H9 (cell line): ENCODE results near the gene SIGLEC9. TPM values are rescaled to one million over a fixed set of nuclear protein-coding genes. Genes with fewer than 3 reads are reported as not detected.

Experiments
- DNase-seq: peaks from one replicate; pipeline ENCODE4 v3.0.0-alpha.2; 2017
- H2AFZ ChIP-seq: one replicate; pipeline ENCODE4 v1.6.1; 2013; ENCODE audit warnings: mild to moderate bottlenecking, low read length, control low read depth, moderate library complexity
- H2AK5ac ChIP-seq: 2 replicates; pipeline ENCODE4 v1.6.1; 2013; ENCODE audit warnings: low read length, control low read depth, mixed read lengths; ENCODE audit not compliant: insufficient read length
- H2BK120ac ChIP-seq: one replicate; pipeline ENCODE4 v1.6.1; 2013; ENCODE audit warnings: low read depth, mild to moderate bottlenecking, low read length, control low read depth, inconsistent platforms; ENCODE audit not compliant: poor library complexity, severe bottlenecking
- H2BK12ac ChIP-seq: 2 replicates; pipeline ENCODE4 v1.6.1; 2013; ENCODE audit warnings: low read length, control low read depth, mixed read lengths, low read depth; ENCODE audit not compliant: insufficient read length
- H2BK15ac ChIP-seq: 2 replicates; pipeline ENCODE4 v1.6.1; 2013; ENCODE audit warnings: low read depth, low read length, control low read depth
- H2BK20ac ChIP-seq: one replicate; pipeline ENCODE4 v1.6.1; 2013; ENCODE audit warnings: low read depth, mild to moderate bottlenecking, low read length, control low read depth, inconsistent platforms; ENCODE audit not compliant: poor library complexity, severe bottlenecking
- H2BK5ac ChIP-seq: 2 replicates; pipeline ENCODE4 v1.6.1; 2013; ENCODE audit warnings: low read length, control low read depth, mixed read lengths; ENCODE audit not compliant: insufficient read length
- H3K14ac ChIP-seq: 2 replicates; pipeline ENCODE4 v1.6.1; 2013; ENCODE audit warnings: low read length, control low read depth; ENCODE audit not compliant: insufficient read depth
- H3K18ac ChIP-seq: 2 replicates; pipeline ENCODE4 v1.6.1; 2013; ENCODE audit warnings: low read depth, mild to moderate bottlenecking, mixed read lengths, low read length, control low read depth; ENCODE audit not compliant: insufficient read length
- H3K23ac ChIP-seq: 2 replicates; pipeline ENCODE4 v1.6.1; 2013; ENCODE audit warnings: low read length, control low read depth, mixed read lengths, low read depth; ENCODE audit not compliant: insufficient read length
- H3K23me2 ChIP-seq: 2 replicates; pipeline ENCODE4 v1.6.1; 2013; ENCODE audit warnings: low read depth, mild to moderate bottlenecking, mixed read lengths, low read length, control low read depth; ENCODE audit not compliant: insufficient read length, poor library complexity, severe bottlenecking
- H3K27ac ChIP-seq: 2 replicates; pipeline ENCODE4 v1.5.1; 2013; ENCODE audit warnings: low read length, control low read depth, mixed read lengths, low read depth; ENCODE audit not compliant: insufficient read length
- H3K27me3 ChIP-seq: 2 replicates; pipeline ENCODE4 v1.6.1; 2013; ENCODE audit warnings: low read length, control low read depth, inconsistent platforms; ENCODE audit not compliant: insufficient read depth
- H3K4ac ChIP-seq: 2 replicates; pipeline ENCODE4 v1.6.1; 2013; ENCODE audit warnings: low read depth, mild to moderate bottlenecking, control low read depth, inconsistent platforms, low read length, moderate library complexity
- H3K4me1 ChIP-seq: 2 replicates; pipeline ENCODE4 v1.6.1; 2013; ENCODE audit warnings: low read length, control low read depth, inconsistent platforms; ENCODE audit not compliant: insufficient read depth
- H3K4me2 ChIP-seq: 2 replicates; pipeline ENCODE4 v1.6.1; 2013; ENCODE audit warnings: low read length, control low read depth, mixed read lengths; ENCODE audit not compliant: insufficient read length, insufficient read depth
- H3K56ac ChIP-seq: 2 replicates; pipeline ENCODE4 v1.6.1; 2013; ENCODE audit warnings: low read depth, mild to moderate bottlenecking, mixed read lengths, low read length, control low read depth; ENCODE audit not compliant: insufficient read length
- H3K79me1 ChIP-seq: 2 replicates; pipeline ENCODE4 v1.6.1; 2013; ENCODE audit warnings: low read depth, mild to moderate bottlenecking, moderate library complexity, low read length, control low read depth, inconsistent platforms; ENCODE audit not compliant: insufficient read depth, poor library complexity, severe bottlenecking
- H3K79me2 ChIP-seq: 2 replicates; pipeline ENCODE4 v1.6.1; 2013; ENCODE audit warnings: low read length, control low read depth, inconsistent platforms; ENCODE audit not compliant: insufficient read depth
- H3K9ac ChIP-seq: 2 replicates; pipeline ENCODE4 v1.6.1; 2013; ENCODE audit warnings: low read length, control low read depth, mixed read lengths; ENCODE audit not compliant: insufficient read length; ENCODE audit errors: extremely low read depth
- H3K9me3 ChIP-seq: one replicate; pipeline ENCODE4 v1.6.1; 2013; ENCODE audit warnings: low read depth, low read length, inconsistent platforms; ENCODE audit not compliant: control insufficient read depth
- H3T11ph ChIP-seq: one replicate; pipeline ENCODE4 v1.6.1; 2013; ENCODE audit warnings: mild to moderate bottlenecking, low read length, control low read depth, inconsistent platforms
- H4K20me1 ChIP-seq: one replicate; pipeline ENCODE4 v1.6.1; 2013; ENCODE audit not compliant: control insufficient read depth, insufficient read length, insufficient read depth
- H4K5ac ChIP-seq: 2 replicates; pipeline ENCODE4 v1.6.1; 2013; ENCODE audit warnings: low read depth, mild to moderate bottlenecking, mixed read lengths, low read length, control low read depth; ENCODE audit not compliant: insufficient read length
- H4K8ac ChIP-seq: replicated peaks from 2 replicates; pipeline ENCODE4 v1.6.1; 2013; ENCODE audit warnings: low read length, control low read depth, mixed read lengths, low read depth; ENCODE audit not compliant: insufficient read length
- H4K91ac ChIP-seq: 2 replicates; pipeline ENCODE4 v1.6.1; 2013; ENCODE audit warnings: low read depth, mild to moderate bottlenecking, moderate library complexity, mixed read lengths, low read length, control low read depth; ENCODE audit not compliant: insufficient read length
- H3K27ac Mint-ChIP-seq, 3 experiments: 2 replicates in 2 of 3; 3 replicates in 1 of 3; pipeline ENCODE4 v1.8.0; 2020 to 2021; ENCODE audit warnings: mixed read lengths in 3 of 3, mild to moderate bottlenecking in 1 of 3, moderate library complexity in 1 of 3
- H3K27me3 Mint-ChIP-seq: 2 replicates; pipeline ENCODE4 v1.8.0; 2021; ENCODE audit warnings: low read depth, mild to moderate bottlenecking, moderate library complexity, mixed read lengths
- H3K36me3 Mint-ChIP-seq, 3 experiments: 2 replicates in 2 of 3; 3 replicates in 1 of 3; pipeline ENCODE4 v1.8.0; 2020 to 2021; ENCODE audit warnings: low read depth in 3 of 3, mixed read lengths in 3 of 3; ENCODE audit not compliant: insufficient read depth in 1 of 3
- H3K4me1 Mint-ChIP-seq, 2 experiments: 2 replicates each; pipeline ENCODE4 v1.8.0; 2020; ENCODE audit warnings: mixed read lengths in 2 of 2
- H3K4me3 Mint-ChIP-seq, 2 experiments: 2 replicates in 1 of 2; 3 replicates in 1 of 2; pipeline ENCODE4 v1.8.0; 2020 to 2021; ENCODE audit warnings: mild to moderate bottlenecking in 2 of 2, mixed read lengths in 2 of 2, moderate library complexity in 1 of 2
- H3K9me3 Mint-ChIP-seq, 2 experiments: 2 replicates in 1 of 2; 3 replicates in 1 of 2; pipeline ENCODE4 v1.8.0; 2020; ENCODE audit warnings: mild to moderate bottlenecking in 2 of 2, mixed read lengths in 2 of 2, moderate library complexity in 1 of 2
- WGBS: extraction: QIAGEN DNeasy Blood & Tissue Kit; methylation state at CpG from one replicate; pipeline ENCODE4 v1.1.7; 2013; ENCODE audit warnings: missing lambda C conversion rate, low lambda C conversion rate, mixed read lengths; ENCODE audit not compliant: insufficient read length; ENCODE audit errors: extremely low coverage; 5-methylcytosine and 5-hydroxymethylcytosine counted together
- total RNA-seq: library from RNA; stranded (reverse); gene quantifications from 2 replicates; pipeline ENCODE4 v1.2.1, GENCODE V29; 2021
- TF ChIP-seq, protein P1 (sequence below): fragments of 200-600 bp; sonication (generic); conservative IDR thresholded peaks from 3 replicates; pipeline ENCODE4 v1.8.0; 2021; ENCODE audit warnings: antibody characterized with exemption, mild to moderate bottlenecking

Gene SIGLEC9
- total RNA-seq, 1 experiment from 2014 or later: not detected

DNA sequence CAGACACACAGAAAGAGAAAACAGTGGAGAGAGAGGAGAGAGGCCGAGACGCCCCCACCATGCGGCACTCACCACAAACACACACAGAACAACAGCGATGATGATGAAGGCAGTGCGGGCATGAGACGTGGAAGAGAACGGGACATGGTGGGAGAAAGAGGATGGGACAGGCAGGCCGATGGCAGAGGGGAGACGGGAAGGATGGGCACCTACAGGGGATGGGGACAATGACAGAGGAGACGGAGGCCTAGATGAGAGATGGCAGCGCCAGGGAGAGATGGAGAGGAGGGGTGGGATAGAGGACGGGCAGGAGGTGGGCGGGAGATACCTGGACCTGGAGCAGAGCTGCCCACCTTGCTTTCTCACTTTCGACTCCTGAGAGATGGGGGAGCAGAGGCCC is 40.9 kb upstream of the SIGLEC9 start:
- no peak overlapping the region for H2BK20ac ChIP-seq

More for the DNA sequence above, 40.9 kb upstream of the SIGLEC9 start:
- H3K27me3 Mint-ChIP-seq: peaks cover 17% of the 10 kb centered on the region
- H3K4ac ChIP-seq: no peak overlapping the region
- no peak overlapping the region for H3K27ac ChIP-seq
- H2BK12ac ChIP-seq: no peak overlapping the region
- no peak overlapping the region for H2BK15ac ChIP-seq
- H3K79me1 ChIP-seq: no peaks in the 10 kb centered on the region
- H2AK5ac ChIP-seq: no peak overlapping the region
- H4K5ac ChIP-seq: no peak overlapping the region
- WGBS: no CpG with 5 or more reads among the region's 14 CpGs
- no peak overlapping the region for H3K56ac ChIP-seq
- no peak overlapping the region for H2BK120ac ChIP-seq
- H3K14ac ChIP-seq: no peak overlapping the region
- no peaks in the 10 kb centered on the region for H3K9me3 Mint-ChIP-seq
- peaks cover 2% of the 10 kb centered on the region; the same call in 1 of the 2 replicates for H3K4me1 ChIP-seq
- no peak overlapping the region for H4K91ac ChIP-seq
- no peak overlapping the region for H3K23ac ChIP-seq
- H3K9ac ChIP-seq: no peak overlapping the region
- H2BK5ac ChIP-seq: no peak overlapping the region
- no peaks in the 10 kb centered on the region for H3K23me2 ChIP-seq
- no peaks in the 10 kb centered on the region for H3K9me3 ChIP-seq
- H2AFZ ChIP-seq: no peak overlapping the region
- H3K79me2 ChIP-seq: no peaks in the 10 kb centered on the region
- H3K27ac Mint-ChIP-seq: no peak overlapping the region; a peak in 1 of 7 replicates
- no peak overlapping the region for H3K4me3 Mint-ChIP-seq
- DNase-seq: no peak
- H3K27me3 ChIP-seq: no peaks in the 10 kb centered on the region; the same call in 1 of the 2 replicates
- no peaks in the 10 kb centered on the region for H3K36me3 Mint-ChIP-seq
- TF ChIP-seq, protein P1, sequence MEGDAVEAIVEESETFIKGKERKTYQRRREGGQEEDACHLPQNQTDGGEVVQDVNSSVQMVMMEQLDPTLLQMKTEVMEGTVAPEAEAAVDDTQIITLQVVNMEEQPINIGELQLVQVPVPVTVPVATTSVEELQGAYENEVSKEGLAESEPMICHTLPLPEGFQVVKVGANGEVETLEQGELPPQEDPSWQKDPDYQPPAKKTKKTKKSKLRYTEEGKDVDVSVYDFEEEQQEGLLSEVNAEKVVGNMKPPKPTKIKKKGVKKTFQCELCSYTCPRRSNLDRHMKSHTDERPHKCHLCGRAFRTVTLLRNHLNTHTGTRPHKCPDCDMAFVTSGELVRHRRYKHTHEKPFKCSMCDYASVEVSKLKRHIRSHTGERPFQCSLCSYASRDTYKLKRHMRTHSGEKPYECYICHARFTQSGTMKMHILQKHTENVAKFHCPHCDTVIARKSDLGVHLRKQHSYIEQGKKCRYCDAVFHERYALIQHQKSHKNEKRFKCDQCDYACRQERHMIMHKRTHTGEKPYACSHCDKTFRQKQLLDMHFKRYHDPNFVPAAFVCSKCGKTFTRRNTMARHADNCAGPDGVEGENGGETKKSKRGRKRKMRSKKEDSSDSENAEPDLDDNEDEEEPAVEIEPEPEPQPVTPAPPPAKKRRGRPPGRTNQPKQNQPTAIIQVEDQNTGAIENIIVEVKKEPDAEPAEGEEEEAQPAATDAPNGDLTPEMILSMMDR: no peak
- H3K18ac ChIP-seq: no peak overlapping the region
- no peak overlapping the region for H4K8ac ChIP-seq
- no peak overlapping the region for H3K4me2 ChIP-seq
- H4K20me1 ChIP-seq: no peaks in the 10 kb centered on the region
- no peak overlapping the region for H3T11ph ChIP-seq
- peaks cover 22 to 29% of the 10 kb centered on the region in 2 experiments for H3K4me1 Mint-ChIP-seq
